Nephron (organoid): ENCODE measurements around the gene CMTM1.
A peak's percentile ranks its signal among the peaks of the same experiment; 100 is the strongest.
"Not testable (repeated sequence)": the region's sequence is repeated elsewhere in the genome, so short reads cannot be mapped to it uniquely, and the experiment has no call there.

Source experiments
- H3K27ac Mint-ChIP-seq, 3 experiments: 2 replicates each; pipeline ENCODE4 v1.8.0; 2020; ENCODE audit warnings: mixed read lengths in 3 of 3, mild to moderate bottlenecking in 2 of 3, moderate library complexity in 1 of 3
- H3K27me3 Mint-ChIP-seq: 2 replicates; pipeline ENCODE4 v1.8.0; 2021; ENCODE audit warnings: low read depth, mild to moderate bottlenecking, moderate library complexity, mixed read lengths
- H3K36me3 Mint-ChIP-seq: 2 replicates; pipeline ENCODE4 v1.8.0; 2020; ENCODE audit warnings: low read depth, mixed read lengths
- H3K4me1 Mint-ChIP-seq: 2 replicates; pipeline ENCODE4 v1.8.0; 2020; ENCODE audit warnings: mixed read lengths
- H3K4me3 Mint-ChIP-seq, 3 experiments: 2 replicates each; pipeline ENCODE4 v1.8.0; 2020; ENCODE audit warnings: mild to moderate bottlenecking in 3 of 3, mixed read lengths in 3 of 3, moderate library complexity in 2 of 3
- H3K9me3 Mint-ChIP-seq: 2 replicates; pipeline ENCODE4 v1.8.0; 2020; ENCODE audit warnings: mixed read lengths
- CTCF ChIP-seq, 3 experiments: fragments of 200-600 bp; sonication (generic); IDR thresholded peaks; one replicate each; pipeline ENCODE4 v1.5.0; 2021; ENCODE audit warnings: antibody characterized with exemption in 3 of 3; ENCODE audit not compliant: unreplicated experiment in 3 of 3

The CMTM1 gene

DNA sequence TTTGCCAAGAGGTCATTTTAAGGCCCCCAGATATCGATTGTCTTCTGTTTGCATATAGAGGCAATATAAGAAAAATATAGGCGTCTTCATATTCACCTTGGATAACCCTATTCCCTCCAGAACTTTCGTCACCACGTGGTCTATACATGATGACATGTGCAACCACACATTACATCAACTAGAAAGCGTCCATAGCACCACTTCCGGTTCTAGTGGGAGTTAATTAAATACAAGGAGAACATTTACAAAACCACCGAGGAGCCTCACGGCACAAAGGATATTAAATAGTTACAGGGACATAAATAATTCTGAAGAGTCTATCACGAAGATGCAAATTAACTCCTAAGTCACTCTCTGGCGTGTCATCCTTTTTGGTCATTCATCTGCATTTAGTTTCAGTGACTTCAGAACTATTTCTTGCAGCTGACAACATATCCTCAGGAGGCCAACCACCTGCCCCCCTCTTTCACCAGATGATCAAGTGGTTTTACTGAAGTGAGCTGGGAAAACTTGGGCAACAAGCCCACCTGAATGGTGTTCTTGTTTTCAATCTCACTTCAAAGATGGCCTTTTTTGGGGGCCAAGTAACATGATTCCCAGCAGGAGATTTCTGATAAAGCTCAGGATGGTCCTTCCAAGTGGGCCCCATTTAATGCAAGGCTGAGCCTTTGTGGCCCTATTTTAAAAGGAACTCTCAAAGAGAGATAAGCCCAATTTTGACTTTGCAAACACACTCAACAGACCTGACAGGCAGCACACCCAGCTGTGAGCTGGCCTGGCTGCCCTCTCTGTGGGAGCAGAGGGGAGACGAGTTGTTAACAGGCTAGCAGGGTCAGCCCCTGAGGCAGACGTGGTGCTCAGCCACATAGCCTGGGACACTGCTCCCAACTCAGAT lies 53.5 kb downstream of the CMTM1 start:
- peaks cover 20% of the 10 kb centered on the region for H3K36me3 Mint-ChIP-seq
- no peaks in the 10 kb centered on the region for H3K27me3 Mint-ChIP-seq
- TF ChIP-seq CTCF (IDR thresholded peaks at IDR 0.05; ENCODE audit: unreplicated experiment in 3 of 3): no peak
- no peaks in the 10 kb centered on the region for H3K9me3 Mint-ChIP-seq
- peak overlapping the region in 1 of 3 experiments; percentile 29 for H3K4me3 Mint-ChIP-seq
- H3K4me1 Mint-ChIP-seq: peaks cover 58% of the 10 kb centered on the region
- H3K27ac Mint-ChIP-seq: peak overlapping the region; percentile 45 to 78 (median 51)

DNA sequence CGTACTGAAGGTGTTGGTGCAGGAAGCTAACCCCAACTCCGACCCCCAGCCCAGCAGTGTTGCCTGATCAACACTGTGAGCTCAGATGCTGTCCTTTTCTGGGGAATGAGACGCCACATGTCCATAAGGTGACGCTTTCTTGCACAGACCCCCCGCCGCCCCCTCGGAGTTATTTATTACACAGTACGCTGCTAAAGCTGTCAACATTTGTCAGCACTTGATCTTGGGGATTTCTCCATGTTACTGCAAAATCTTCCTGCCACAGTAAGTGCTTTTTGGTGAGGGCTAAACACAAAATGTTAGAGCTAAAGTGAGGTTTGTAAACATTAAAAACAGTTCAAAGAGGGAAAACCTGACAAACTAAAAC lies 54.2 kb downstream of the CMTM1 start:
- Mint-ChIP-seq H3K4me3 (no peak overlapping the region), H3K27ac (peak overlapping the region in 1 of 3 experiments; percentile 51), H3K27me3 (no peaks in the 10 kb centered on the region), H3K4me1 (peaks cover 58% of the 10 kb centered on the region), H3K9me3 (no peaks in the 10 kb centered on the region), H3K36me3 (peaks cover 14% of the 10 kb centered on the region)
- no peak for TF ChIP-seq CTCF (IDR thresholded peaks at IDR 0.05; ENCODE audit: unreplicated experiment in 3 of 3)

DNA sequence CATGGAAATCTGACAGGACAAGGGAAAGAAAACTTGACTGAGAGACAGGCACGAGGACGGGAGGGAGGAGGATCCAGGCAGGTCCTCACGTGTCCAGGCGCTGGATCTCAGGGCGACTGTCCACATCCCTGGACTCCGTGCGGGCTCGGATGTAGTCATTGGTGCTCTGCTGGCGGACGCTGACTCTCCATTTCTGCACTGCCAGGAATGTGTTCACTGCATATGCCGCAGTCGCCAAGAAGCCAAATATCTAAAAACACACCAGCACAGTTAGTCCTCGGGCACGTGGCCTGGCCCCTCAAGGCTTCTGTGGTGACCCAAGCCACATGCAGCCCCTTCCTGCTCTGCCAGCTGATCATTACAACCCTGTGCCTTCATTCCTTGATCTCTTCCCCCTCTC lies 55.7 kb downstream of the CMTM1 start:
- H3K27ac Mint-ChIP-seq: peak overlapping the region; percentile 25 to 63 (median 48)
- no peak overlapping the region for H3K4me3 Mint-ChIP-seq
- peaks cover 55% of the 10 kb centered on the region for H3K4me1 Mint-ChIP-seq
- no peak for TF ChIP-seq CTCF (IDR thresholded peaks at IDR 0.05; ENCODE audit: unreplicated experiment in 3 of 3)
- H3K27me3 Mint-ChIP-seq: no peaks in the 10 kb centered on the region
- H3K36me3 Mint-ChIP-seq: peaks cover 12% of the 10 kb centered on the region
- no peaks in the 10 kb centered on the region for H3K9me3 Mint-ChIP-seq

GRCh38 chr16:66622863-66623262 lies 56.6 kb downstream of the CMTM1 start:
- peaks cover 46% of the 10 kb centered on the region for H3K4me1 Mint-ChIP-seq
- no peaks in the 10 kb centered on the region for H3K9me3 Mint-ChIP-seq
- no peak overlapping the region for H3K4me3 Mint-ChIP-seq
- H3K36me3 Mint-ChIP-seq: peaks cover 8% of the 10 kb centered on the region
- TF ChIP-seq CTCF (IDR thresholded peaks at IDR 0.05; ENCODE audit: unreplicated experiment in 3 of 3): no peak
- peak overlapping the region; percentile 24 to 66 (median 48) for H3K27ac Mint-ChIP-seq
- no peaks in the 10 kb centered on the region for H3K27me3 Mint-ChIP-seq

- Mint-ChIP-seq H3K36me3 (peaks cover 6% of the 10 kb centered on the region), H3K27ac (peak overlapping the region; percentile 24 to 66 (median 48)), H3K4me3 (no peak overlapping the region), H3K9me3 (no peaks in the 10 kb centered on the region), H3K27me3 (no peaks in the 10 kb centered on the region), H3K4me1 (peaks cover 43% of the 10 kb centered on the region)
- no peak for TF ChIP-seq CTCF (IDR thresholded peaks at IDR 0.05; ENCODE audit: unreplicated experiment in 3 of 3)
These were observed 57.5 kb downstream of the CMTM1 start for GRCh38 chr16:66623755-66624154.

GRCh38 chr16:66627611-66628378 lies 61.6 kb downstream of the CMTM1 start:
- H3K27me3 Mint-ChIP-seq, H3K36me3 Mint-ChIP-seq, H3K9me3 Mint-ChIP-seq: not testable (repeated sequence)
- Mint-ChIP-seq H3K27ac (peak overlapping the region; percentile 40 to 97 (median 79)), H3K4me3 (peak overlapping the region in 1 of 3 experiments; percentile 6), H3K4me1 (peaks cover 12% of the 10 kb centered on the region)
